Ovary (tissue), 9 donors: ENCODE measurements around the gene AVP. TPM values are rescaled to one million over a fixed set of nuclear protein-coding genes. Genes with fewer than 3 reads are reported as not detected.

ENCODE experiments used
- DNase-seq, 5 donors: peaks; one replicate each; pipeline ENCODE4 v3.0.0-alpha.2; 2019 to 2020
- H3K27ac ChIP-seq, 2 donors: fragments of 200-600 bp; one replicate each; pipeline versions ENCODE4 v1.5.1 to v1.8.0; 2019 to 2022
- H3K27me3 ChIP-seq: fragments of 200-600 bp; one replicate; pipeline ENCODE4 v1.8.0; 2022
- H3K36me3 ChIP-seq: fragments of 200-600 bp; sonication (generic); one replicate; pipeline ENCODE4 v1.5.1; 2019
- H3K4me1 ChIP-seq: one replicate; pipeline ENCODE4 v1.8.1; 2013; ENCODE audit warnings: mild to moderate bottlenecking, moderate library complexity; ENCODE audit not compliant: insufficient read depth
- H3K4me3 ChIP-seq: fragments of 200-600 bp; sonication (generic); one replicate; pipeline ENCODE4 v1.5.1; 2017
- H3K9me3 ChIP-seq, 2 donors: fragments of 200-600 bp in 1 of 2; sonication (generic) in 1 of 2; one replicate each; pipeline versions ENCODE4 v1.5.1 to v1.8.1; 2013 to 2019; ENCODE audit warnings: mild to moderate bottlenecking in 1 of 2, moderate library complexity in 1 of 2
- CTCF ChIP-seq, 3 donors: fragments of 450-650 bp in 2 of 3; fragments of 200-600 bp in 1 of 3; IDR thresholded peaks; one replicate each; pipeline versions ENCODE4 v1.5.1 to v1.8.0; 2016 to 2022; ENCODE audit warnings: antibody characterized with exemption in 3 of 3, mild to moderate bottlenecking in 1 of 3
- EP300 ChIP-seq: sonication (generic); formaldehyde crosslinking; IDR thresholded peaks from one replicate; pipeline ENCODE4 v1.6.1; 2017; ENCODE audit warnings: antibody characterized with exemption
- POLR2A ChIP-seq: fragments of 450-650 bp; IDR thresholded peaks from one replicate; pipeline ENCODE4 v1.6.1; 2017; ENCODE audit warnings: antibody characterized with exemption, mild to moderate bottlenecking, moderate library complexity
- WGBS, 3 donors: extraction: QIAGEN DNeasy Blood & Tissue Kit in 1 of 3; methylation state at CpG; one replicate each; pipeline versions ENCODE4 v1.1.5 to v1.1.7; 2013 to 2017; 5-methylcytosine and 5-hydroxymethylcytosine counted together
- intact Hi-C, 4 donors: fragments of 100-400 bp; cut with DNase I; formaldehyde crosslinking; loops; one replicate each; pipeline versions ENCODE4 v1.11.0 to v1.15.1; 2022 to 2023
- polyA plus RNA-seq, 2 donors: library from polyadenylated mRNA; stranded (reverse); fragments of 200-250 nt in 1 of 2; fragments of 350-450 nt in 1 of 2; fragmentation: Illumina TruSeq in 1 of 2; extraction: RNeasy Lipid Tissue Mini Kit (QIAGEN cat#74804) in 1 of 2; gene quantifications; one replicate each; pipeline ENCODE4 v1.2.3, GENCODE V29; 2013 to 2014
- total RNA-seq, 7 donors: library from RNA; depleted of rRNA in 2 of 7; stranded (reverse); fragments of >200 nt in 2 of 7; fragmentation: NEBNext Ultra II Directional in 3 of 7; extraction: Animal tissue kit (Norgen Biotek cat#: 25700) in 3 of 7; gene quantifications; one replicate each; pipeline versions ENCODE4 v1.1.0 to v1.2.4, GENCODE V29; 2016 to 2023
- donor health status: DM: no; HTN: no; CAD: no; lungs with moderate emphysema.
- donor health status: DM: no; HTN: no; CAD: no.
- donor health status: Bipolar disorder and iron deficiency.
- donor health status: DM: yes; HTN: yes; CAD: no.
- donor health status: DM: no; HTN: no; CAD: no.
- donor health status: DM: yes; HTN: yes; CAD: no.

The AVP gene
- total and polyA plus RNA-seq, 9 donors = not detected

- peaks cover 19% of the 10 kb centered on the region for H3K4me1 ChIP-seq
- H3K27ac ChIP-seq = peak overlapping the region; percentile 32 to 95
- H3K27me3 ChIP-seq = no peaks in the 10 kb centered on the region
- no peak overlapping the region for H3K4me3 ChIP-seq
- H3K36me3 ChIP-seq = no peaks in the 10 kb centered on the region
- WGBS, 3 donors = 48 to 55% (median 53%) methylated on average over 5 of the region's 5 CpGs
- peak; percentile 69 to 83 (median 75) for DNase-seq
- TF ChIP-seq POLR2A (no peak), EP300 (no peak), CTCF (IDR thresholded peaks at IDR 0.05) (no peak)
- intact Hi-C loops = no loop called here
- no peaks in the 10 kb centered on the region for H3K9me3 ChIP-seq
Observed at GRCh38 chr20:3042625-3043024, 41.9 kb downstream of the AVP start.

GRCh38 chr20:3041854-3042409, 42.6 kb downstream of the AVP start:
- Histone ChIP-seq H3K4me1 (peaks cover 16% of the 10 kb centered on the region), H3K27me3 (no peaks in the 10 kb centered on the region), H3K9me3 (no peaks in the 10 kb centered on the region), H3K36me3 (no peaks in the 10 kb centered on the region), H3K27ac (peak overlapping the region; percentile 32 to 95), H3K4me3 (no peak overlapping the region)
- WGBS, 3 donors = 6 to 21% (median 15%) methylated on average over 10 of the region's 10 CpGs
- intact Hi-C loops = no loop called here
- DNase-seq = peak in 3 of 5 donors; percentile 25 to 44 (median 40)
- TF ChIP-seq POLR2A (no peak), CTCF (IDR thresholded peaks at IDR 0.05) (no peak)

- no peak overlapping the region for H3K27ac ChIP-seq
- no peaks in the 10 kb centered on the region for H3K36me3 ChIP-seq
- peaks cover 14% of the 10 kb centered on the region for H3K4me1 ChIP-seq
- intact Hi-C loops = no loop called here
- WGBS, 3 donors = 86 to 93% (median 90%) methylated on average over 8 of the region's 8 CpGs
- no peak overlapping the region for H3K4me3 ChIP-seq
- no peaks in the 10 kb centered on the region for H3K27me3 ChIP-seq
- no peak for TF ChIP-seq POLR2A
- TF ChIP-seq CTCF (IDR thresholded peaks at IDR 0.05) = no peak
- no peak for TF ChIP-seq EP300
- no peaks in the 10 kb centered on the region for H3K9me3 ChIP-seq
- DNase-seq = no peak
Observed at GRCh38 chr20:3040086-3040485, 44.4 kb downstream of the AVP start.

- no peak for TF ChIP-seq POLR2A
- TF ChIP-seq CTCF (IDR thresholded peaks at IDR 0.05) = no peak
- Histone ChIP-seq H3K27ac (no peak overlapping the region), H3K27me3 (no peaks in the 10 kb centered on the region), H3K9me3 (no peaks in the 10 kb centered on the region), H3K4me3 (no peak overlapping the region), H3K4me1 (peaks cover 13% of the 10 kb centered on the region), H3K36me3 (no peaks in the 10 kb centered on the region)
- intact Hi-C loops = no loop called here
- no peak for DNase-seq
- 87 to 89% (median 88%) methylated on average over 4 of the region's 4 CpGs for WGBS, 3 donors
Observed at GRCh38 chr20:3039426-3039825, 45.1 kb downstream of the AVP start.
